WTC11 (cell line): ENCODE measurements around the gene PHTF2. TPM values are rescaled to one million over a fixed set of nuclear protein-coding genes. Genes with fewer than 3 reads are reported as not detected.

Experiments used
- ATAC-seq: fragments of 200-7000 bp; cut with Tn5 transposase; 2 replicates; pipeline ENCODE4 v1.10.0; 2021; ENCODE audit warnings: mild to moderate bottlenecking, moderate library complexity
- CTCF ChIA-PET: fragments of 300-600 bp; sonication (Branson Sonifier 250); formaldehyde crosslinking; loops from one replicate; lab custom pipeline; 2021; ENCODE audit warnings: antibody characterized with exemption; lab: Charles Lee
- POLR2A ChIA-PET: fragments of 350-600 bp; sonication (Branson Sonifier 250); formaldehyde crosslinking; loops from one replicate; lab custom pipeline; 2021; ENCODE audit warnings: antibody characterized with exemption; lab: Charles Lee
- DNase-seq: peaks from one replicate; pipeline ENCODE4 v3.0.0; 2021; ENCODE audit warnings: low spot score
- H3K27ac Mint-ChIP-seq: 2 replicates; pipeline ENCODE4 v1.8.0; 2021; ENCODE audit warnings: mixed read lengths
- H3K27me3 Mint-ChIP-seq: 2 replicates; pipeline ENCODE4 v1.8.0; 2021; ENCODE audit warnings: low read depth, mild to moderate bottlenecking, moderate library complexity, mixed read lengths
- H3K36me3 Mint-ChIP-seq: 2 replicates; pipeline ENCODE4 v1.8.0; 2021; ENCODE audit warnings: mixed read lengths
- H3K4me1 Mint-ChIP-seq: 2 replicates; pipeline ENCODE4 v1.8.0; 2022; ENCODE audit warnings: mixed read lengths
- H3K4me3 Mint-ChIP-seq: 2 replicates; pipeline ENCODE4 v1.8.0; 2021; ENCODE audit warnings: mild to moderate bottlenecking, moderate library complexity, mixed read lengths
- H3K9me3 Mint-ChIP-seq: 2 replicates; pipeline ENCODE4 v1.8.0; 2021; ENCODE audit warnings: mixed read lengths
- E2F4 ChIP-seq: sonication (generic); formaldehyde crosslinking; IDR thresholded peaks from 2 replicates; pipeline ENCODE4 v1.8.1; 2022; ENCODE audit warnings: low read depth, mild to moderate bottlenecking, moderate library complexity, missing genetic modification reagents, borderline replicate concordance
- FOXP4 ChIP-seq: sonication (generic); formaldehyde crosslinking; IDR thresholded peaks from 2 replicates; pipeline ENCODE4 v1.8.0; 2022; ENCODE audit warnings: mild to moderate bottlenecking, missing genetic modification reagents
- GABPB1 ChIP-seq: sonication (generic); formaldehyde crosslinking; IDR thresholded peaks from 2 replicates; pipeline ENCODE4 v1.8.1; 2023; ENCODE audit warnings: mild to moderate bottlenecking, missing genetic modification reagents
- GRHL2 ChIP-seq: fragments of 250-450 bp; sonication (Bioruptor Pico); IDR thresholded peaks from 2 replicates; pipeline ENCODE4 v1.8.0; 2022; ENCODE audit warnings: mild to moderate bottlenecking, moderate library complexity; ENCODE audit not compliant: insufficient replicate concordance, severe bottlenecking
- KAT7 ChIP-seq: sonication (generic); formaldehyde crosslinking; IDR thresholded peaks from 2 replicates; pipeline ENCODE4 v1.8.1; 2023; ENCODE audit warnings: missing genetic modification reagents, mild to moderate bottlenecking, borderline replicate concordance
- NR3C1 ChIP-seq: sonication (generic); formaldehyde crosslinking; conservative IDR thresholded peaks from 2 replicates; pipeline ENCODE4 v1.8.1; 2023; ENCODE audit warnings: low read depth, mild to moderate bottlenecking, missing genetic modification reagents
- OVOL2 ChIP-seq: fragments of 250-450 bp; sonication (Bioruptor Pico); IDR thresholded peaks from 2 replicates; pipeline ENCODE4 v1.9.0; 2021; ENCODE audit warnings: mild to moderate bottlenecking, borderline replicate concordance
- PRRX2 ChIP-seq: fragments of 250-450 bp; sonication (Bioruptor Pico); IDR thresholded peaks from 2 replicates; pipeline ENCODE4 v1.8.0; 2021; ENCODE audit warnings: mild to moderate bottlenecking
- RORB ChIP-seq: fragments of 250-450 bp; sonication (Bioruptor Pico); IDR thresholded peaks from 2 replicates; pipeline ENCODE4 v1.9.0; 2021; ENCODE audit warnings: mild to moderate bottlenecking
- SMAD3 ChIP-seq: sonication (generic); formaldehyde crosslinking; IDR thresholded peaks from 2 replicates; pipeline ENCODE4 v1.8.0; 2022; ENCODE audit warnings: missing genetic modification reagents, mild to moderate bottlenecking, borderline replicate concordance
- SP1 ChIP-seq: sonication (generic); formaldehyde crosslinking; conservative IDR thresholded peaks from 2 replicates; pipeline ENCODE4 v1.8.1; 2022; ENCODE audit warnings: missing genetic modification reagents
- STAT6 ChIP-seq: sonication (generic); formaldehyde crosslinking; conservative IDR thresholded peaks from 2 replicates; pipeline ENCODE4 v1.8.1; 2023; ENCODE audit warnings: mild to moderate bottlenecking, low read depth, missing genetic modification reagents, moderate library complexity
- TEAD4 ChIP-seq: sonication (generic); formaldehyde crosslinking; IDR thresholded peaks from 2 replicates; pipeline ENCODE4 v1.8.0; 2022; ENCODE audit warnings: mild to moderate bottlenecking, missing genetic modification reagents
- ZNF219 ChIP-seq: sonication (generic); formaldehyde crosslinking; IDR thresholded peaks from 2 replicates; pipeline ENCODE4 v1.8.0; 2023; ENCODE audit warnings: missing genetic modification reagents, mild to moderate bottlenecking, borderline replicate concordance
- ZNF232 ChIP-seq: sonication (generic); formaldehyde crosslinking; IDR thresholded peaks from 2 replicates; pipeline ENCODE4 v1.8.0; 2022; ENCODE audit warnings: mild to moderate bottlenecking, missing genetic modification reagents
- ZNF317 ChIP-seq: sonication (generic); formaldehyde crosslinking; IDR thresholded peaks from 2 replicates; pipeline ENCODE4 v1.8.1; 2023; ENCODE audit warnings: low read depth, mild to moderate bottlenecking, moderate library complexity, missing genetic modification reagents, borderline replicate concordance
- ZNF416 ChIP-seq: fragments of 250-450 bp; sonication (Bioruptor Pico); IDR thresholded peaks from 2 replicates; pipeline ENCODE4 v1.9.0; 2021; ENCODE audit warnings: mild to moderate bottlenecking, inconsistent platforms
- total RNA-seq: library from RNA; stranded (reverse); gene quantifications from 3 replicates; pipeline ENCODE4 v1.2.3, GENCODE V29; 2021
- TF ChIP-seq, protein P1 (sequence below): sonication (generic); formaldehyde crosslinking; IDR thresholded peaks from 2 replicates; pipeline ENCODE4 v1.8.1; 2023; ENCODE audit warnings: mild to moderate bottlenecking, missing genetic modification reagents, moderate library complexity
- TF ChIP-seq, protein P2 (sequence below): fragments of 200-600 bp; IDR thresholded peaks from 2 replicates; pipeline ENCODE4 v1.8.0; 2022; ENCODE audit warnings: antibody characterized with exemption
- TF ChIP-seq, protein P3 (sequence below): sonication (generic); formaldehyde crosslinking; IDR thresholded peaks from 2 replicates; pipeline ENCODE4 v1.8.1; 2023; ENCODE audit warnings: mild to moderate bottlenecking, missing genetic modification reagents

The PHTF2 gene
- total RNA-seq, 1 experiment from 2014 or later: 17.9 TPM

GRCh38 chr7:77831953-77832352 is 33.4 kb downstream of the PHTF2 start:
- peaks cover 4% of the 10 kb centered on the region for H3K4me1 Mint-ChIP-seq
- no peak overlapping the region for H3K4me3 Mint-ChIP-seq
- no peaks in the 10 kb centered on the region for H3K36me3 Mint-ChIP-seq
- TF ChIP-seq, protein P1, sequence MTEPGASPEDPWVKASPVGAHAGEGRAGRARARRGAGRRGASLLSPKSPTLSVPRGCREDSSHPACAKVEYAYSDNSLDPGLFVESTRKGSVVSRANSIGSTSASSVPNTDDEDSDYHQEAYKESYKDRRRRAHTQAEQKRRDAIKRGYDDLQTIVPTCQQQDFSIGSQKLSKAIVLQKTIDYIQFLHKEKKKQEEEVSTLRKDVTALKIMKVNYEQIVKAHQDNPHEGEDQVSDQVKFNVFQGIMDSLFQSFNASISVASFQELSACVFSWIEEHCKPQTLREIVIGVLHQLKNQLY (CRISPR knock-in tag): no peak
- no peak for TF ChIP-seq RORB (CRISPR knock-in tag)
- no peak for TF ChIP-seq ZNF416 (CRISPR knock-in tag)
- no peak for TF ChIP-seq ZNF232 (CRISPR knock-in tag)
- TF ChIP-seq ZNF317 (CRISPR knock-in tag): no peak
- TF ChIP-seq FOXP4 (CRISPR knock-in tag): no peak
- no peak for TF ChIP-seq SMAD3 (CRISPR knock-in tag)
- TF ChIP-seq SP1 (CRISPR knock-in tag): no peak
- no peak for TF ChIP-seq TEAD4 (CRISPR knock-in tag)
- TF ChIP-seq ZNF219 (CRISPR knock-in tag): no peak
- no peak for TF ChIP-seq STAT6 (CRISPR knock-in tag)
- TF ChIP-seq, protein P2, sequence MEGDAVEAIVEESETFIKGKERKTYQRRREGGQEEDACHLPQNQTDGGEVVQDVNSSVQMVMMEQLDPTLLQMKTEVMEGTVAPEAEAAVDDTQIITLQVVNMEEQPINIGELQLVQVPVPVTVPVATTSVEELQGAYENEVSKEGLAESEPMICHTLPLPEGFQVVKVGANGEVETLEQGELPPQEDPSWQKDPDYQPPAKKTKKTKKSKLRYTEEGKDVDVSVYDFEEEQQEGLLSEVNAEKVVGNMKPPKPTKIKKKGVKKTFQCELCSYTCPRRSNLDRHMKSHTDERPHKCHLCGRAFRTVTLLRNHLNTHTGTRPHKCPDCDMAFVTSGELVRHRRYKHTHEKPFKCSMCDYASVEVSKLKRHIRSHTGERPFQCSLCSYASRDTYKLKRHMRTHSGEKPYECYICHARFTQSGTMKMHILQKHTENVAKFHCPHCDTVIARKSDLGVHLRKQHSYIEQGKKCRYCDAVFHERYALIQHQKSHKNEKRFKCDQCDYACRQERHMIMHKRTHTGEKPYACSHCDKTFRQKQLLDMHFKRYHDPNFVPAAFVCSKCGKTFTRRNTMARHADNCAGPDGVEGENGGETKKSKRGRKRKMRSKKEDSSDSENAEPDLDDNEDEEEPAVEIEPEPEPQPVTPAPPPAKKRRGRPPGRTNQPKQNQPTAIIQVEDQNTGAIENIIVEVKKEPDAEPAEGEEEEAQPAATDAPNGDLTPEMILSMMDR: no peak
- no peak for TF ChIP-seq KAT7
- no peak for TF ChIP-seq NR3C1 (CRISPR knock-in tag)
- no peak for TF ChIP-seq GRHL2 (CRISPR knock-in tag)
- no peak for TF ChIP-seq GABPB1
- no peak for TF ChIP-seq OVOL2 (CRISPR knock-in tag)
- TF ChIP-seq E2F4 (CRISPR knock-in tag): no peak
- TF ChIP-seq PRRX2: no peak
- TF ChIP-seq, protein P3, sequence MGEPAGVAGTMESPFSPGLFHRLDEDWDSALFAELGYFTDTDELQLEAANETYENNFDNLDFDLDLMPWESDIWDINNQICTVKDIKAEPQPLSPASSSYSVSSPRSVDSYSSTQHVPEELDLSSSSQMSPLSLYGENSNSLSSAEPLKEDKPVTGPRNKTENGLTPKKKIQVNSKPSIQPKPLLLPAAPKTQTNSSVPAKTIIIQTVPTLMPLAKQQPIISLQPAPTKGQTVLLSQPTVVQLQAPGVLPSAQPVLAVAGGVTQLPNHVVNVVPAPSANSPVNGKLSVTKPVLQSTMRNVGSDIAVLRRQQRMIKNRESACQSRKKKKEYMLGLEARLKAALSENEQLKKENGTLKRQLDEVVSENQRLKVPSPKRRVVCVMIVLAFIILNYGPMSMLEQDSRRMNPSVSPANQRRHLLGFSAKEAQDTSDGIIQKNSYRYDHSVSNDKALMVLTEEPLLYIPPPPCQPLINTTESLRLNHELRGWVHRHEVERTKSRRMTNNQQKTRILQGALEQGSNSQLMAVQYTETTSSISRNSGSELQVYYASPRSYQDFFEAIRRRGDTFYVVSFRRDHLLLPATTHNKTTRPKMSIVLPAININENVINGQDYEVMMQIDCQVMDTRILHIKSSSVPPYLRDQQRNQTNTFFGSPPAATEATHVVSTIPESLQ (CRISPR knock-in tag): no peak
- H3K27ac Mint-ChIP-seq: no peak overlapping the region
- CTCF ChIA-PET: interaction anchor here (0.6 kb wide), 1 partner anchor 66 kb away, joined by 3 read pairs; no protein-coding TSS in a partner anchor
- no peaks in the 10 kb centered on the region for H3K27me3 Mint-ChIP-seq
- POLR2A ChIA-PET: no interaction called here
- peaks cover 7% of the 10 kb centered on the region for H3K9me3 Mint-ChIP-seq
- DNase-seq (no peak), ATAC-seq (no peak)
